Measurements from ENCODE around the gene UBE2C. TPM values are rescaled to one million over a fixed set of nuclear protein-coding genes. Genes with fewer than 3 reads are reported as not detected.
A peak's percentile ranks its signal among the peaks of the same experiment; 100 is the strongest.
"Not testable (repeated sequence)": the region's sequence is repeated elsewhere in the genome, so short reads cannot be mapped to it uniquely, and the experiment has no call there.

UBE2C gene
- total RNA-seq, 2 experiments from 2014 or later, result 192 to 196 TPM

DNA sequence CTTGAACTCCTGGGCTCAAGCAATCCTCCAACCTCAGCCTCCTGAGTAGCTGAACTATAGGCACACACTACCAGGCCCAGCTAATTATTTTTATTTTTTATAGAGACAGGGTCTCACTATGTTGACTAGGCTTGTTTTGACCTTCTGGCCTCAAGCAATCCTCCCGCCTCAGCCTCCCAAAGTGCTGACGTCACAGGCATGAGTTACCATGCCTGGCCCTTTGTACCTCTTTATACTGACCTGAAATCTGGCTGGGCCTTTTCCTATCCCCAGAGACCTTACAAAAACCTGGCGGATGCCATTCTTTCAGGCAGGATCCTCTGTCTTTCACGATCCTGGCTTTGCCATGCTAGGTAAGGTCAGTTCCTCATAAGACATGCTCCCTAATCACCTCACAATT is 32.3 kb upstream of the UBE2C start:
- ChIA-PET POLR2A (no interaction called here), CTCF (interaction anchor here (1.2 to 2.5 kb wide), 3 partner anchors 9 to 19 kb away, joined by 3 to 12 read pairs (median 7); partner anchors contain the start of genes DNTTIP1 and WFDC3)
- no peaks in the 10 kb centered on the region for H3K27me3 Mint-ChIP-seq
- no peaks in the 10 kb centered on the region for H3K36me3 Mint-ChIP-seq
- H3K4me1 Mint-ChIP-seq (ENCODE audit: low read depth), result peaks cover 6% of the 10 kb centered on the region
- H3K9me3 Mint-ChIP-seq, result no peaks in the 10 kb centered on the region
- H3K27ac Mint-ChIP-seq, result no peak overlapping the region
- H3K4me3 Mint-ChIP-seq, result no peak overlapping the region
- intact Hi-C loops (cut with micrococcal nuclease), result no loop called here
- DNase-seq, result no peak

DNA sequence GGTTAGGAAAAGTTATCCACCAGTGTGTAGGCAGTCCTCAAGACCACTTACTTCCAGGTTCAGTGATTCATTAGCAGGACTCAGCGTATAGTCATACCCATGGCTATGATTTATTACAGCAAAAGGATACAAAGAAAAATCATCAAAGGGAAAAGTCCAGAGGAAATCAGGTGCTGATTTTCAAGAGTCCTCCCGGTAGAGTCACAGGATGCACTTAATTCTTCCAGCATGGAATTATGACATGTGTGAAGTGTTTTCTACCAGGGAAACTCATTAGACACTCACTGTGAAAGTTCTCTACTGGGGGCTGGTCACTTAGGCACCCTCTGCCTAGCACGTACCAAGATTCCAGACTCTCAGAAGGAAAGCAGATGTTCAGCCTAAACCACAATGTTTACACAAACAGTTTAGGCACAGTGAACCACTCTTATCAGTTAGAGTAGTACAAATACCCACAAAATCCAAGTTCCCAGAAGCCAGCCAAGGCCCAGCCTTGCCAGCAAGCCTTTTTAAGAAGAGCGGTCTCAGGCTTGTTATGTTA is 31.0 kb upstream of the UBE2C start:
- H3K9me3 Mint-ChIP-seq, result no peaks in the 10 kb centered on the region
- H3K27ac Mint-ChIP-seq, result no peak overlapping the region
- intact Hi-C loops (cut with micrococcal nuclease), result no loop called here
- H3K36me3 Mint-ChIP-seq, result no peaks in the 10 kb centered on the region
- POLR2A ChIA-PET, result no interaction called here
- no peak overlapping the region for H3K4me3 Mint-ChIP-seq
- DNase-seq, result no peak
- peaks cover 6% of the 10 kb centered on the region for H3K4me1 Mint-ChIP-seq (ENCODE audit: low read depth)
- CTCF ChIA-PET, result interaction anchor here (2.5 kb wide), 1 partner anchor 18 kb away, joined by 7 read pairs; no protein-coding TSS in a partner anchor
- no peaks in the 10 kb centered on the region for H3K27me3 Mint-ChIP-seq

DNA sequence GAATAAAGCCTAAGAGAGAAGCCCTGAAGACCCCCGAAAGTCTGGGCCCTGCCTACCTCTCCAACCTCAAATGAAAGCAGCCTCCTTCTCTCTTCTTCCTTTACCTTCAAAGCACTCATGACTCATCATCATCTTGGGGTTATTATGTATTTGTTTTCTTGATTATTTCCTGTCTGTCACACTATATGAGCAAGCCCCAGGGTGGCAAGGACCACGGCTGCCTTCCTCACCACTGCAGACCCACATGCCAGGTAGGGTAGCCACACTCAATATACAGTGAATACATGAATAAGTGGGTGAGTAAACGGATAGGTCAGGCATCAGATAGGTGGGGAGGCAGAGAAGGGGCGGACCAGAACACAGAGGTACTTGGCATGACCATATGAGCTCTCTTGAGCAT is 29.6 kb upstream of the UBE2C start:
- CTCF ChIA-PET, result interaction anchor here (2.4 kb wide), 1 partner anchor 12 kb away, joined by 8 read pairs; no protein-coding TSS in a partner anchor

DNA sequence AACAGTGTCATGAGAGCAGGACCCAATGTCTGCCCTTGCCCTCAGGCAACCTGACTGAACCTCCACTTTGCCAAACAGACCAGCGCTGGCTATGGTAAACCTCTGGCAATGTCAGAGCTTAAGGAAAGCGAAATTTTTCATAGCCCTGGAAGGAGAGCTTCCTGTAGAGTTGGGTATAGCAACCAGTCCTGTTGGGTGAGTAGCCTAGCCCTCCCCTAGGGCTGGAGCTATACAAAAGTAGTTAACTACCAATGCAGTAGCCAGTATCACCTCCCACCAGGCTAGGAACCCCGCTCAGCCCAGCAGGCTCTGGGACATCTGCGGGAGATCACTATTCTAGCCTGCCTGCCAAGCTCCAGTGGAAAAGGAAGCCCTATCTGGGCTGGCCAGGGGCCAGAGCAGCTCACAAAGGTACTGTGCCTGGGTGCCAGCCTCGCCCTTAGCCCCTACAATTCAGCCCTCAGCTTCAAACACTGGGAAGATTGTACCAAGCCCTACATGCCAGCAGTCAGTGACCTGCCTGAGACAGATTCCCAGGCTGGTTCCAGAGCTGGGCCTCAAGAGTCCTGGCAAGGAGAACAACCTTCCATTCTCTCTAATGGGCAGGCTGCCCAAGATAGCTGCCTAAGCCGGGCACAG is 28.7 kb upstream of the UBE2C start:
- intact Hi-C loops (cut with micrococcal nuclease), result no loop called here
- no peaks in the 10 kb centered on the region for H3K9me3 Mint-ChIP-seq
- H3K4me3 Mint-ChIP-seq, result no peak overlapping the region
- H3K27ac Mint-ChIP-seq, result no peak overlapping the region
- CTCF ChIA-PET, result interaction anchor here (0.6 to 2.4 kb wide), 3 partner anchors 13 to 329 kb away, joined by 3 to 8 read pairs (median 3); no protein-coding TSS in a partner anchor
- DNase-seq, result no peak
- POLR2A ChIA-PET, result no interaction called here
- peaks cover 6% of the 10 kb centered on the region for H3K4me1 Mint-ChIP-seq (ENCODE audit: low read depth)
- no peaks in the 10 kb centered on the region for H3K27me3 Mint-ChIP-seq
- no peaks in the 10 kb centered on the region for H3K36me3 Mint-ChIP-seq

More for the DNA sequence above, 29.6 kb upstream of the UBE2C start:
- DNase-seq, result peak; percentile 18
- H3K4me1 Mint-ChIP-seq (ENCODE audit: low read depth), result peaks cover 6% of the 10 kb centered on the region
- intact Hi-C loops (cut with micrococcal nuclease), result no loop called here
- H3K9me3 Mint-ChIP-seq, result no peaks in the 10 kb centered on the region
- no peaks in the 10 kb centered on the region for H3K27me3 Mint-ChIP-seq
- POLR2A ChIA-PET, result no interaction called here
- H3K27ac Mint-ChIP-seq, result no peak overlapping the region
- H3K4me3 Mint-ChIP-seq, result no peak overlapping the region
- no peaks in the 10 kb centered on the region for H3K36me3 Mint-ChIP-seq

DNA sequence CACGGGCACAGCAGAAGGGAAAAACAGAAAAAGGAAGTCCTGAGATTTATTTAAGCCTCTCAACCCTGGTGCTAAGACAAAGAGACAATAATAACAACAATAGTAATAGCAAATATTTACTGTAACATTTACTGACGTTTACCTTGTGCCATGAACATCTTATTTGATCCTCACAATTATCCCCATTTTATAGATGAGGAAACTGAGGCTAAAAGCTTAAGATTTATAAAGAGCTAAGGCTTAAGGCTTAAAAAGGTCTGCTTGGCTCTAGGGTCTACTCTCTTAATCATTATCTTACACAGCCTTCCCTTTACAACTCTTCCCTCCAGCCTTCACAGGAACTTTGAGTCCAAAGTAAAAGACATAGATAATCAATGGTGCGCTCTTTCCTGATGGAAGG is 24.1 kb upstream of the UBE2C start:
- peaks cover 9% of the 10 kb centered on the region for H3K4me1 Mint-ChIP-seq (ENCODE audit: low read depth)
- intact Hi-C loops (cut with micrococcal nuclease), result no loop called here
- CTCF ChIA-PET, result interaction anchor here (1.4 to 3.9 kb wide), 2 partner anchors 11 to 17 kb away, joined by 6 to 18 read pairs; no protein-coding TSS in a partner anchor
- no peak for DNase-seq
- no peaks in the 10 kb centered on the region for H3K9me3 Mint-ChIP-seq
- no peak overlapping the region for H3K4me3 Mint-ChIP-seq
- peaks cover 5% of the 10 kb centered on the region for H3K36me3 Mint-ChIP-seq
- no peak overlapping the region for H3K27ac Mint-ChIP-seq
- H3K27me3 Mint-ChIP-seq, result no peaks in the 10 kb centered on the region
- POLR2A ChIA-PET, result no interaction called here

DNA sequence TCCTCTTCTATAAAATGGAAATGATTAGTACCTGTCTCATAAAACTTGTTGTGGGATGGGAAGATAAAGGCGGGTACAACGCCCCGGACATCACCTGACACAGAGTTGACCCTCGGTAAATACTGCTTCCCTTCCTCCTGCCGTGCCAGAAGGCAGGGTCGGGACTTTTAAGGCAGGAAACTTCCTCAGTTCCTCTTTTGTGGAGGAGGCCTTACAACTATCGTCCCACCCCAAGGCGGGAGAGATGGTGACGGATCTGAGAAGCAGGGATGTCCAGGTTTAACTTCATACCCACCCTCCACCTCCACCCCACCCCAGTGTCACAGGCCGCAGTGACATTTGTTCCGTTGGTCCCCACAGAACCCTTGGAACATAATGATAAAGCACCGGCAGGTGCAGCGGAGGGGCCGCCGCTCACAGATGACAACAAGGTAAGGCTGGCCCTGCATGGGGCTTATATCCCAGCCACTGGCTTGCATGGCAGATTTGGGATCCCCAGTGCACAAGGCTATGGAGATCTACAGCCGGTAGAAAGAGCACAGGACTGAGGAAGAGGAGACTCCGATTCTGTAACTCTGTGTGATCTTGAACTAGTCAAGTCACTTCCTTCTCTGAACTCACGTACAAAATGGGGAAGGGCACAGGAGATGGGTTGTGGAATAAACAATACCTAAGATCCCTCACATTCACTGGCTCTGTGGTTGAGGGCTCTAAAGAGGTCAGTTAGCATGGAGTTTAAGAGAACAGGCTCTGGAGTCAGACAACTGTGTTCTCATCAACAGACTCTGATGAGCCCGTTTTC is 19.9 kb upstream of the UBE2C start:
- Mint-ChIP-seq H3K27ac (peak overlapping the region; percentile 81), H3K9me3 (no peaks in the 10 kb centered on the region), H3K4me3 (peak overlapping the region; percentile 86), H3K36me3 (peaks cover 23% of the 10 kb centered on the region), H3K27me3 (no peaks in the 10 kb centered on the region), H3K4me1 (ENCODE audit: low read depth) (peaks cover 15% of the 10 kb centered on the region)
- intact Hi-C loops (cut with micrococcal nuclease), result loop anchor here (2.0 to 5.0 kb wide), 3 partner anchors 20 to 430 kb away; partner anchors contain the start of genes SPATA25, SYS1 and UBE2C
- POLR2A ChIA-PET, result interaction anchor here (1.0 kb wide), 1 partner anchor 20 kb away, joined by 3 read pairs; the partner anchor contains the start of gene UBE2C
- CTCF ChIA-PET, result interaction anchor here (0.8 to 1.4 kb wide), 6 partner anchors 12 to 178 kb away, joined by 3 to 6 read pairs (median 4); no protein-coding TSS in a partner anchor
- DNase-seq, result peak; percentile 20

DNA sequence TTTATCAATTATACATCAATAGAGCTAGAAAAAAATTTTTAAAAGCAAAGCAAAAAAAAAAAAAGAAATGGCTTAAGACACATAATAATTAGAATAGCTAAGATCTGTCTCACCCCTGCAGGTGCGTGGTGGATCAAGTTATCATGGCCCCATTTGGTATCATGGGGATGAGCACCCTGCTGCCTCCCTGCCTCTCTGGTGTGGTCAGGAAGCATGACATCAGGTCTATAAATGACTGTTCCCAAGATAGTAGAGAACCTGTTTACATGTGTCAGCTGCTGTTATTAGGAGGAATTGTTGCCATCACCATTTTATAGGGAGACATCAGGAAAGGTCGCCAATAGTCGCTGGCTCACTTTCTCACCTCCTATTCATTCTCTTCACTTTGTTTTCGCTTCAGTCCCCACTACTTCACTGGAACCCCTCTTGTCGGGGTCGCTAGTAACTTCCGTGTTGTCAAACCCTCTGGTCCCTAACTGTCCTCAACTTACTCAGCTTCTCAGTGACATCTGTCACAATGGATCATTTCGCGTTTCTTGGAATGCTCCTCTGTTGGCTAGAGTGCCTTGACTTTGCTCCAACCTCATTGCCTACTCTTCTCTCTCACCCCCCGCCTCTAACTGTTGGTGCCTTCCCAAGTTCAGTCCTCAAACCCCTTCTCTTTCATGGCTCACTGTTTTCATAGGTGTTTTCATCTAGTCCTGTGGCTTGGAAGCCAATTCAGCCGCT is 15.9 kb upstream of the UBE2C start:
- DNase-seq, result no peak
- Mint-ChIP-seq H3K4me3 (no peak overlapping the region), H3K9me3 (no peaks in the 10 kb centered on the region), H3K27me3 (no peaks in the 10 kb centered on the region), H3K27ac (no peak overlapping the region), H3K4me1 (ENCODE audit: low read depth) (peaks cover 24% of the 10 kb centered on the region), H3K36me3 (peaks cover 24% of the 10 kb centered on the region)
- POLR2A ChIA-PET, result interaction anchor here (0.6 kb wide), 1 partner anchor 464 kb away, joined by 4 read pairs; no protein-coding TSS in a partner anchor
- CTCF ChIA-PET, result interaction anchor here (1.0 to 1.2 kb wide), 3 partner anchors 172 to 292 kb away, joined by 3 to 6 read pairs (median 5); no protein-coding TSS in a partner anchor
- intact Hi-C loops (cut with micrococcal nuclease), result no loop called here

DNA sequence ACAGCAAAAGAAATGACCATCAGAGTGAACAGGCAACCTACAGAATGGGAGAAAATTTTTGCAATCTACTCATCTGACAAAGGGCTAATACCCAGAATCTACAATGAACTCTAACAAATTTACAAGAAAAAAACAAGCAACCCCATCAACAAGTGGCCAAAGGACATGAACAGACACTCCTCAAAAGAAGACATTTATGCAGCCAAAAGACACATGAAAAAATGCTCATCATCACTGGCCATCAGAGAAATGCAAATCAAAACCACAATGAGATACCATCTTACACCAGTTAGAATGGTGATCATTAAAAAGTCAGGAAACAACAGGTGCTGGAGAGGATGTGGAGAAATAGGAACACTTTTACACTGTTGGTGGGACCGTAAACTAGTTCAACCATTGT is 14.9 kb upstream of the UBE2C start:
- H3K9me3 Mint-ChIP-seq; POLR2A ChIA-PET; H3K4me3 Mint-ChIP-seq; H3K27ac Mint-ChIP-seq; DNase-seq; intact Hi-C loops (cut with micrococcal nuclease); H3K27me3 Mint-ChIP-seq: not testable (repeated sequence)
- CTCF ChIA-PET, result interaction anchor here (2.5 kb wide), 1 partner anchor 137 kb away, joined by 14 read pairs; the partner anchor contains the start of gene PCIF1
- peaks cover 30% of the 10 kb centered on the region for H3K36me3 Mint-ChIP-seq
- peaks cover 21% of the 10 kb centered on the region for H3K4me1 Mint-ChIP-seq (ENCODE audit: low read depth)

DNA sequence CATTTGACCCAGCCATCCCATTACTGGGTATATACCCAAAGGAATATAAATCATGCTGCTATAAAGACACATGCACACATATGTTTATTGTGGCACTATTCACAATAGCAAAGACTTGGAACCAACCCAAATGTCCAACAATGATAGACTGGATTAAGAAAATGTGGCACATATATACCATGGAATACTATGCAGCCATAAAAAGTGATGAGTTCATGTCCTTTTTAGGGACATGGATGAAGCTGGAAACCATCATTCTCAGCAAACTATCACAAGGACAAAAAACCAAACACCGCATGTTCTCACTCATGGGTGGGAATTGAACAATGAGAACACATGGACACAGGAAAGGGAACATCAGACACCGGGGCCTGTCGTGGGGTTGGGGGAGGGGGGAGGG is 14.5 kb upstream of the UBE2C start:
- H3K4me3 Mint-ChIP-seq; H3K27me3 Mint-ChIP-seq; H3K9me3 Mint-ChIP-seq; H3K27ac Mint-ChIP-seq; intact Hi-C loops (cut with micrococcal nuclease); POLR2A ChIA-PET; DNase-seq: not testable (repeated sequence)
- CTCF ChIA-PET, result interaction anchor here (0.9 to 2.5 kb wide), 6 partner anchors 10 to 163 kb away, joined by 3 to 15 read pairs (median 10); partner anchors contain the start of gene PCIF1
- peaks cover 17% of the 10 kb centered on the region for H3K4me1 Mint-ChIP-seq (ENCODE audit: low read depth)
- peaks cover 25% of the 10 kb centered on the region for H3K36me3 Mint-ChIP-seq

DNA sequence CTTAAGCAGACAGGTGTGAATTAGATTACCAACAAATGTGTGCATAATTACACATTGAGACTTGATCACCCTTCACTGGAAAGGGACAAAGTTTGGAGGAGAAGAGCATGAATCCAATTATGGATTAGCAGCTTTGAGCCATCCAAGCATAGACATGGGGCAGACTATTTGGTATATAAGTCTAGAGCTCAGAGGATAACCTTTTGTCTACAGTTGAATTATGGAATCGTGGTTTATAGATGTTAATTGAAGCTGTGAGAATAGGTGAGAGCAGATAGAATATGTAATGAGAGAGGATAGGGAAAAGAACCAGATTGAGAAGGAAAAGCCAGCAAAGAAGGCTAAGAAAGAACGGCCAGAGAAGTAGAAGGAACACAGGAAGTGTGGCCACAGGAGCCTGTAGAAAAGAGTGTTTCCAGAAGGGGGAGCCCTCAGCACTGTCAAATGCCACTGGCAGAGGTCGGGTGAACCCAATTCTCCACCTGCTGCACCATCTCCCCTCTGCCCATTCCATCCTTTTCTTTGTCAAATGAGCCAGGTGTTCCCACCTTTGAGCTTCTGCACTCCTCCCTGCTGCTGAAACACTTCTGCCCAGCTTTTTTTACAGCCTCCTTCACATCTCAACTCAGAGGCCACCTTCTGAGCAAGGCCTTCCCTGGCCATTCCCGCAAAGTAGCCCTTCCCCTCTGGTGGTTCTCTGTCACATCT is 13.4 kb upstream of the UBE2C start:
- Mint-ChIP-seq H3K27me3 (no peaks in the 10 kb centered on the region), H3K4me3 (no peak overlapping the region), H3K4me1 (ENCODE audit: low read depth) (peaks cover 16% of the 10 kb centered on the region), H3K27ac (peak overlapping the region; percentile 4), H3K9me3 (no peaks in the 10 kb centered on the region), H3K36me3 (peaks cover 30% of the 10 kb centered on the region)
- DNase-seq, result peak; percentile 74
- intact Hi-C loops (cut with micrococcal nuclease), result no loop called here
- POLR2A ChIA-PET, result interaction anchor here (0.5 to 1.4 kb wide), 4 partner anchors 13 to 368 kb away, joined by 3 to 4 read pairs (median 3); partner anchors contain the start of gene UBE2C
- CTCF ChIA-PET, result interaction anchor here (0.6 to 2.5 kb wide), 35 partner anchors 9 to 487 kb away, joined by 3 to 24 read pairs (median 4); partner anchors contain the start of genes CTSA, NEURL2, PCIF1 and ZSWIM1

DNA sequence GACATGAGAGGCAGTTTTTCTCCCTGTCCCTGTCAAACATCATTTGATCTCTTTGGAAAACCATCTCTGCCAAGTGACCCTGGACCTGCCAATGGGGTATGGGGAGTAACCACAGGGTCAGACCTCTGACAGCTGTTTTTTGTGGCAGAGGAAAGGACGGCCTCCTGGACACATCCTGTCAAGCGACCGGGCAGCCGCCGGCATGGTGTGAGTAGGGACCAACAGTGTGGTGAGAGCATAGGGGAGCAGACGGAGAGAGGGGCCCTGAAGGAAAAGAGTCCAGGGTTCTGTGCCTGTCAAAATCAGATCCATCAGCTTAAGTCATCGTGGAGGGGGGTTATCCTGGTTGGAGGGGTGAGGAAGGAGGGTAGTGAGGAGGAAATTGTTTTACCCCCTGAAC is 10.6 kb upstream of the UBE2C start:
- Mint-ChIP-seq H3K9me3 (no peaks in the 10 kb centered on the region), H3K36me3 (peaks cover 31% of the 10 kb centered on the region), H3K4me1 (ENCODE audit: low read depth) (peaks cover 10% of the 10 kb centered on the region), H3K27me3 (no peaks in the 10 kb centered on the region), H3K4me3 (no peak overlapping the region), H3K27ac (no peak overlapping the region)
- intact Hi-C loops (cut with micrococcal nuclease), result no loop called here
- no peak for DNase-seq
- CTCF ChIA-PET, result no interaction called here
- POLR2A ChIA-PET, result no interaction called here

All from activated CD4-positive, alpha-beta memory T cell treated with anti-CD3 and anti-CD28 coated beads for 36 hours (primary cell).